BE2C (cell line): ENCODE data around the gene ZNF496.

Experiments
- DNase-seq: peaks from one replicate; pipeline ENCODE4 v3.0.0-alpha.2; 2020
- H3K27me3 ChIP-seq: fragments of 250-450 bp; sonication (Bioruptor Pico); 2 replicates; pipeline ENCODE4 v1.5.1; 2020; ENCODE audit warnings: mild to moderate bottlenecking
- H3K36me3 ChIP-seq: fragments of 250-450 bp; sonication (Bioruptor Pico); 2 replicates; pipeline ENCODE4 v1.5.1; 2020; ENCODE audit warnings: mild to moderate bottlenecking
- H3K4me1 ChIP-seq: fragments of 250-450 bp; sonication (Bioruptor Pico); 2 replicates; pipeline ENCODE4 v1.5.1; 2020
- H3K4me3 ChIP-seq: 2 replicates; pipeline ENCODE4 v1.5.1; 2011; ENCODE audit warnings: low read depth, low read length
- H3K9me3 ChIP-seq: fragments of 250-450 bp; sonication (Bioruptor Pico); 2 replicates; pipeline ENCODE4 v1.5.1; 2020
- CTCF ChIP-seq: IDR thresholded peaks from 2 replicates; pipeline ENCODE4 v1.5.1; 2012; ENCODE audit warnings: mild to moderate bottlenecking, low read depth, low read length

The ZNF496 gene

GRCh38 chr1:247317702-247318101, 14.0 kb downstream of the ZNF496 start:
- Histone ChIP-seq H3K4me3 (no peak overlapping the region), H3K4me1 (no peaks in the 10 kb centered on the region), H3K27me3 (no peaks in the 10 kb centered on the region), H3K36me3 (peaks cover 44% of the 10 kb centered on the region), H3K9me3 (no peaks in the 10 kb centered on the region)
- TF ChIP-seq CTCF = no peak
- DNase-seq = no peak

GRCh38 chr1:247316590-247317197, 15.0 kb downstream of the ZNF496 start:
- DNase-seq = no peak
- Histone ChIP-seq H3K4me1 (no peaks in the 10 kb centered on the region), H3K27me3 (no peaks in the 10 kb centered on the region), H3K36me3 (peaks cover 33% of the 10 kb centered on the region), H3K4me3 (no peak overlapping the region), H3K9me3 (no peaks in the 10 kb centered on the region)
- no peak for TF ChIP-seq CTCF

GRCh38 chr1:247304031-247304430, 27.6 kb downstream of the ZNF496 start:
- TF ChIP-seq CTCF = no peak
- H3K4me1 ChIP-seq = no peaks in the 10 kb centered on the region
- no peak for DNase-seq
- no peaks in the 10 kb centered on the region for H3K9me3 ChIP-seq
- H3K4me3 ChIP-seq = no peak overlapping the region
- H3K27me3 ChIP-seq = no peaks in the 10 kb centered on the region
- peaks cover 67% of the 10 kb centered on the region for H3K36me3 ChIP-seq

GRCh38 chr1:247303216-247303615, 28.5 kb downstream of the ZNF496 start:
- Histone ChIP-seq H3K9me3 (no peaks in the 10 kb centered on the region), H3K4me3 (no peak overlapping the region), H3K36me3 (peaks cover 58% of the 10 kb centered on the region), H3K4me1 (no peaks in the 10 kb centered on the region), H3K27me3 (no peaks in the 10 kb centered on the region)
- no peak for DNase-seq
- no peak for TF ChIP-seq CTCF

- Histone ChIP-seq H3K4me1 (no peaks in the 10 kb centered on the region), H3K4me3 (no peak overlapping the region), H3K27me3 (no peaks in the 10 kb centered on the region), H3K9me3 (no peaks in the 10 kb centered on the region), H3K36me3 (peaks cover 42% of the 10 kb centered on the region)
- no peak for DNase-seq
- TF ChIP-seq CTCF = no peak
These were observed 30.5 kb downstream of the ZNF496 start for GRCh38 chr1:247301176-247301540.

- no peaks in the 10 kb centered on the region for H3K27me3 ChIP-seq
- TF ChIP-seq CTCF = no peak
- H3K4me3 ChIP-seq = no peak overlapping the region
- H3K9me3 ChIP-seq = no peaks in the 10 kb centered on the region
- H3K36me3 ChIP-seq = peaks cover 42% of the 10 kb centered on the region
- H3K4me1 ChIP-seq = no peaks in the 10 kb centered on the region
- DNase-seq = no peak
These were observed 31.0 kb downstream of the ZNF496 start for GRCh38 chr1:247300491-247301175.
